Lung microvascular endothelial cell (primary cell): ENCODE measurements around the gene ERGIC2. TPM values are rescaled to one million over a fixed set of nuclear protein-coding genes. Genes with fewer than 3 reads are reported as not detected.
"Not testable (repeated sequence)": the region's sequence is repeated elsewhere in the genome, so short reads cannot be mapped to it uniquely, and the experiment has no call there.

ENCODE experiments used
- DNase-seq, 2 donors: peaks; one replicate each; pipeline versions ENCODE4 v3.0.0 to v3.0.0-alpha.2; 2010; ENCODE audit warnings: low read depth in 2 of 2
- total RNA-seq: library from RNA; depleted of rRNA; stranded (reverse); fragments of >200 nt; gene quantifications from 2 replicates; pipeline ENCODE4 v1.2.1, GENCODE V29; 2014

Gene ERGIC2
- total RNA-seq, result 23.8 and 32.3 TPM in 2 replicates

- DNase-seq, result peak; percentile 99
Observed at GRCh38 chr12:29380536-29381523, at the start of gene ERGIC2. Gene ERGIC2, minus strand, starts transcription at chr12:29381172. Its CDS starts 9,539 bp downstream, at chr12:29371633.

GRCh38 chr12:29430716-29431044 lies 49.7 kb upstream of the ERGIC2 start:
- no peak for DNase-seq

- no peak for DNase-seq
Observed at GRCh38 chr12:29429999-29430715, 49.2 kb upstream of the ERGIC2 start.

GRCh38 chr12:29428633-29429032 lies 47.7 kb upstream of the ERGIC2 start:
- DNase-seq, result peak; percentile 79 to 84

- DNase-seq, result no peak
Observed at GRCh38 chr12:29427964-29428363, 47.0 kb upstream of the ERGIC2 start.

- peak; percentile 26 to 36 for DNase-seq
Observed at GRCh38 chr12:29426498-29426897, 45.5 kb upstream of the ERGIC2 start.

- DNase-seq, result peak; percentile 32
Observed at GRCh38 chr12:29425722-29426121, 44.8 kb upstream of the ERGIC2 start.

- DNase-seq, result no peak
Observed at GRCh38 chr12:29416748-29417147, 35.8 kb upstream of the ERGIC2 start.

- no peak for DNase-seq
Observed at GRCh38 chr12:29415111-29415510, 34.1 kb upstream of the ERGIC2 start.

- no peak for DNase-seq
Observed at GRCh38 chr12:29414368-29414767, 33.4 kb upstream of the ERGIC2 start.

- no peak for DNase-seq
Observed at GRCh38 chr12:29405561-29405960, 24.6 kb upstream of the ERGIC2 start.

- no peak for DNase-seq
Observed at GRCh38 chr12:29403991-29404390, 23.0 kb upstream of the ERGIC2 start.

GRCh38 chr12:29402437-29402836 lies 21.5 kb upstream of the ERGIC2 start:
- DNase-seq, result no peak

GRCh38 chr12:29398495-29398894 lies 17.5 kb upstream of the ERGIC2 start:
- no peak for DNase-seq

- DNase-seq, result no peak
Observed at GRCh38 chr12:29396774-29397173, 15.8 kb upstream of the ERGIC2 start.

GRCh38 chr12:29395356-29395755 lies 14.4 kb upstream of the ERGIC2 start:
- DNase-seq, result no peak

GRCh38 chr12:29390419-29390818 lies 9.4 kb upstream of the ERGIC2 start:
- DNase-seq, result peak; percentile 40 to 54

- no peak for DNase-seq
Observed at GRCh38 chr12:29389295-29389919, 8.4 kb upstream of the ERGIC2 start.

- DNase-seq, result not testable (repeated sequence)
Observed at GRCh38 chr12:29386084-29386680, 5.2 kb upstream of the ERGIC2 start.

- DNase-seq, result not testable (repeated sequence)
Observed at GRCh38 chr12:29385194-29385593, 4.2 kb upstream of the ERGIC2 start.

- no peak for DNase-seq
Observed at GRCh38 chr12:29382251-29382650, 1.3 kb upstream of the ERGIC2 start.

- DNase-seq, result no peak
Observed at GRCh38 chr12:29376118-29376517, 4.9 kb downstream of the ERGIC2 start.
